GM19193 (cell line): Measurements from ENCODE around the gene GALNT5.

Source experiments
- POLR2A ChIP-seq: IDR thresholded peaks from 4 replicates; pipeline ENCODE4 v1.6.1; 2011; ENCODE audit not compliant: insufficient read depth, insufficient read length; ENCODE audit errors: extremely low read depth

The GALNT5 gene

GRCh38 chr2:157264099-157264498 lies 6.6 kb downstream of the GALNT5 start:
- no peak for TF ChIP-seq POLR2A

- no peak for TF ChIP-seq POLR2A
Measured at GRCh38 chr2:157265825-157266224, 8.3 kb downstream of the GALNT5 start.

- TF ChIP-seq POLR2A: no peak
Measured at GRCh38 chr2:157267476-157267875, 10.0 kb downstream of the GALNT5 start.

- TF ChIP-seq POLR2A: no peak
Measured at GRCh38 chr2:157269060-157269459, 11.6 kb downstream of the GALNT5 start.

DNA sequence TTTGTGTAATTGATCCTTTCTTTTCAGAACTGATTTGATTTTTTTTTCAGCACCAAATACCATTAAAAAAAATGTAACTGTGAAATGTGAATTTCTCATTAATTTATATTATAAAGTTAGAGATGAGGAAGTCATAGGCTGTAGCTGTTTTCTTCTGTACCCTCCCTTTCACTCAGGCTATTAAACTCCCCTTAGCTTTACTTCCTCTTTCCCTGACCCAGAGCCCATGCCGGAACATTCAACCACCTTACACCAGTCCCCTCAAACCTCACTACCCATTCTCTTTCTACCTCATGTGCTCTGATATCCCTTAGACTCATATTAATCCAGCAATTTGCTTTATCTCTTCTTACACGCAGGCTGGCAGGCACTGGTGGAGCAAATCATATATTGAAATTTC lies 12.4 kb downstream of the GALNT5 start:
- no peak for TF ChIP-seq POLR2A

GRCh38 chr2:157271590-157272203 lies 14.2 kb downstream of the GALNT5 start:
- no peak for TF ChIP-seq POLR2A

GRCh38 chr2:157281316-157281715 lies 23.8 kb downstream of the GALNT5 start:
- TF ChIP-seq POLR2A: no peak

- TF ChIP-seq POLR2A: no peak
Measured at GRCh38 chr2:157283468-157283867, 26.0 kb downstream of the GALNT5 start.

DNA sequence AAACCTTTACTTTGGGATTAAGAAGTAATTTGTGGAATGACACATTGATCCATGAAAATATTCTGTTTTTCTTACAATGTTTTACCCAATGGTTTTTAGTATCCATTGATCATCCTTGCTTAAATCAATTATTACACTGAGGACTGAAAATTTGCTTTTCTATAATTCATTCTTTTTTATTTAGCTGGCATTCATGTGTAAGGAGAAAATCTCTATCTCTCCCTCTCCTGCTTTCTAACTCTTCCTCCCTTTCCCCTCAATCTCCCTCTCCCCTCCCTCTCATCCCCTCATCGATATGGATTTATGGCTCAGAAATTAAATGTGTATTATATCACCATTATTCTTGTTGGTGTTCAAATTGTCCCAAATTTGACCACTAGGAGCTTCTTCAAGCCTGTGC lies 29.7 kb downstream of the GALNT5 start:
- no peak for TF ChIP-seq POLR2A

DNA sequence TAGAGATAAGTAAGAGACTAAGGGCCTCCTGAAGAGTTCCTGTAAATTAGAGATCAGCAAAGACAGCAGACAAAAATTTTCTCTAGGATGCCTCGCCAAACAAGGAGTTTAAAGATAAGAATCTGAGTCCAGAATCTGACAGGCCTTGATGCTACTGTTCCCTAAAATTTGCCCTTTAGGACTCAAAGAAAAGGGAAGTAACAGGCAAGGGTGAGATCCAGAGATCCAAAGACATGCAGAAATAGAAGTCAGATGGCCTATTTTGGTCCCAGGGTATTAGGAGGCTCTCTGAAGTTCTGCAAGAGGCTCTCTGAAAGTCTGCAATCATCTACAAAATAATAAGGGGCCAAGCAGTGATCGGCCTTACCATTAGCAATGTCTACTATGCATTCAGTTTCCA lies 33.0 kb downstream of the GALNT5 start:
- no peak for TF ChIP-seq POLR2A

GRCh38 chr2:157291018-157291417 lies 33.5 kb downstream of the GALNT5 start:
- no peak for TF ChIP-seq POLR2A

- TF ChIP-seq POLR2A: no peak
Measured at GRCh38 chr2:157292853-157293252, 35.3 kb downstream of the GALNT5 start.

- no peak for TF ChIP-seq POLR2A
Measured at GRCh38 chr2:157296490-157296889, 39.0 kb downstream of the GALNT5 start.

GRCh38 chr2:157296958-157297357 lies 39.5 kb downstream of the GALNT5 start:
- no peak for TF ChIP-seq POLR2A

- no peak for TF ChIP-seq POLR2A
Measured at GRCh38 chr2:157301307-157301706, 43.8 kb downstream of the GALNT5 start.

DNA sequence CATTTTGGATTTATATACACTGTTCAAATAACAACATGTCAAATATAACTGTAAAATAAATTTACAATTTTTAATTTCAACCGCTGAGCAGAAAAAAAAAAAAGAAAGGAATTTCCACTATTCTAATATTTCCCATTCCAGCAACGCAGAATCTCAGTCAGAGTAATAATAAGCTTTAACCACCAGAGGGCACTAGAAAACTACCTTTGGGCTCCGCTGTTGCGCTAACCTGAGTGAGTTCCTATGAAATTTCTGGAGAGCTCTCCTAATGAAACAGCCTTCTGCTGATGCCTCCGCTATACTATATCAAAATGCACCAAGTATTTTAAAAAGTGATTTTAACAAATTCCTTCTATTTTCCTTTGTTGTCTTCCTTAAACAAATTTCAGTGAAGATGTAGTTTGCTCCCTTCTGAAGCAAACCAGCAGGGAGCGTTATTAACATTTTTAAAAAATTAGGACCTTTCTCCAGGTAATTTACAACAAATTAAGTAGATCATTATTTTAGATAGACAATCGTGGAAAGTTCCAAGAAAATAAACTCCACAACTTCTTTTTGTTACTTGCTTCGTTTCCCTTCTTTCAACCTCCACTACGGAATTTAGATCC lies 45.1 kb downstream of the GALNT5 start:
- TF ChIP-seq POLR2A: no peak

- TF ChIP-seq POLR2A: no peak
Measured at GRCh38 chr2:157303612-157304011, 46.1 kb downstream of the GALNT5 start.
